Thoracic aorta (tissue), 2 donors: ENCODE results near the gene SPECC1L. TPM values are rescaled to one million over a fixed set of nuclear protein-coding genes. Genes with fewer than 3 reads are reported as not detected.

Experiments
- ATAC-seq: fragments of 150-250 bp; one replicate; pipeline ENCODE4 v1.8.0; 2017; ENCODE audit warnings: low read depth; ENCODE audit not compliant: insufficient number of reproducible peaks, low FRiP score
- DNase-seq: peaks from one replicate; pipeline ENCODE4 v3.0.0-alpha.2; 2020; ENCODE audit warnings: low spot score
- H3K27ac ChIP-seq, 2 donors: fragments of 200-600 bp; sonication (generic); 1 replicate in 1 of 2; 2 replicates in 1 of 2; pipeline ENCODE4 v1.5.1; 2016; ENCODE audit warnings: mild to moderate bottlenecking in 2 of 2, moderate library complexity in 2 of 2
- H3K27me3 ChIP-seq: fragments of 200-600 bp; sonication (generic); replicated peaks from 2 replicates; pipeline ENCODE4 v1.6.0; 2016; ENCODE audit warnings: mild to moderate bottlenecking; ENCODE audit not compliant: insufficient read depth
- H3K36me3 ChIP-seq: fragments of 200-600 bp; sonication (generic); one replicate; pipeline ENCODE4 v1.5.1; 2016
- H3K4me1 ChIP-seq, 2 donors: fragments of 200-600 bp; sonication (generic); 1 replicate in 1 of 2; 2 replicates in 1 of 2; pipeline versions ENCODE4 v1.5.1 to v1.6.0; 2016; ENCODE audit warnings: low read depth in 2 of 2, mild to moderate bottlenecking in 1 of 2; ENCODE audit not compliant: control insufficient read depth in 1 of 2
- H3K4me3 ChIP-seq: fragments of 200-600 bp; sonication (generic); 2 replicates; pipeline ENCODE4 v1.5.1; 2016; ENCODE audit warnings: mild to moderate bottlenecking
- H3K9me3 ChIP-seq: fragments of 200-600 bp; sonication (generic); 2 replicates; pipeline ENCODE4 v1.5.1; 2016
- CTCF ChIP-seq: fragments of 200-600 bp; sonication (generic); IDR thresholded peaks from one replicate; pipeline ENCODE4 v1.5.1; 2019; ENCODE audit warnings: antibody characterized with exemption
- total RNA-seq, 2 donors: library from RNA; depleted of rRNA; stranded (reverse); fragments of >200 nt; gene quantifications; one replicate each; pipeline versions ENCODE4 v1.1.0 to v1.2.3, GENCODE V29; 2016

SPECC1L gene
- total RNA-seq, 2 donors from 2014 or later = 49.4 to 50.0 TPM

- H3K4me1 ChIP-seq = peaks cover 3 to 15% of the 10 kb centered on the region in 2 donors
- peaks cover 26% of the 10 kb centered on the region for H3K36me3 ChIP-seq
- no peaks in the 10 kb centered on the region for H3K9me3 ChIP-seq
- no peak overlapping the region for H3K4me3 ChIP-seq
- no peak for TF ChIP-seq CTCF
- no peak for DNase-seq
- H3K27ac ChIP-seq = no peak overlapping the region
- ATAC-seq = no peak
- no peaks in the 10 kb centered on the region for H3K27me3 ChIP-seq
These were observed 48.8 kb downstream of the SPECC1L start for GRCh38 chr22:24319451-24319850.

GRCh38 chr22:24321999-24322398 lies 51.4 kb downstream of the SPECC1L start:
- H3K36me3 ChIP-seq = peaks cover 18% of the 10 kb centered on the region
- H3K4me3 ChIP-seq = no peak overlapping the region
- no peak overlapping the region for H3K27ac ChIP-seq
- no peaks in the 10 kb centered on the region for H3K27me3 ChIP-seq
- no peak for ATAC-seq
- no peak for DNase-seq
- H3K4me1 ChIP-seq = peaks cover 3 to 32% of the 10 kb centered on the region in 2 donors
- TF ChIP-seq CTCF = no peak
- no peaks in the 10 kb centered on the region for H3K9me3 ChIP-seq

GRCh38 chr22:24322522-24322921 lies 51.9 kb downstream of the SPECC1L start:
- DNase-seq = no peak
- no peak for TF ChIP-seq CTCF
- peaks cover 18% of the 10 kb centered on the region for H3K36me3 ChIP-seq

GRCh38 chr22:24323233-24323632 lies 52.6 kb downstream of the SPECC1L start:
- ATAC-seq (no peak), DNase-seq (no peak)
- TF ChIP-seq CTCF = no peak
- H3K27me3 ChIP-seq = no peaks in the 10 kb centered on the region
- no peak overlapping the region for H3K4me3 ChIP-seq
- no peak overlapping the region for H3K27ac ChIP-seq
- H3K36me3 ChIP-seq = peaks cover 18% of the 10 kb centered on the region
- H3K4me1 ChIP-seq = peaks cover 3 to 32% of the 10 kb centered on the region in 2 donors
- H3K9me3 ChIP-seq = no peaks in the 10 kb centered on the region

More at GRCh38 chr22:24322522-24322921, 51.9 kb downstream of the SPECC1L start:
- no peak for ATAC-seq
- no peaks in the 10 kb centered on the region for H3K9me3 ChIP-seq
- H3K4me3 ChIP-seq = no peak overlapping the region
- peaks cover 3 to 32% of the 10 kb centered on the region in 2 donors for H3K4me1 ChIP-seq
- H3K27me3 ChIP-seq = no peaks in the 10 kb centered on the region
- no peak overlapping the region for H3K27ac ChIP-seq

GRCh38 chr22:24323695-24324094 lies 53.1 kb downstream of the SPECC1L start:
- Histone ChIP-seq H3K27me3 (no peaks in the 10 kb centered on the region), H3K36me3 (peaks cover 18% of the 10 kb centered on the region), H3K9me3 (no peaks in the 10 kb centered on the region), H3K27ac (no peak overlapping the region), H3K4me1 (peaks cover 3 to 32% of the 10 kb centered on the region in 2 donors), H3K4me3 (no peak overlapping the region)
- ATAC-seq (no peak), DNase-seq (no peak)
- TF ChIP-seq CTCF = no peak
